Sigmoid colon (tissue), 4 donors: Measurements from ENCODE around the gene ZNF335.

ENCODE experiments used
- EP300 ChIP-seq, 4 donors: sonication (generic); formaldehyde crosslinking; IDR thresholded peaks; one replicate each; pipeline ENCODE4 v1.6.1; 2017; ENCODE audit warnings: antibody characterized with exemption in 4 of 4
- POLR2A ChIP-seq, 2 donors: fragments of 450-650 bp; IDR thresholded peaks; one replicate each; pipeline ENCODE4 v1.6.1; 2016; ENCODE audit warnings: antibody characterized with exemption in 2 of 2, mild to moderate bottlenecking in 2 of 2, moderate library complexity in 2 of 2
- POLR2AphosphoS5 ChIP-seq, 4 donors: sonication (generic); formaldehyde crosslinking; IDR thresholded peaks; one replicate each; pipeline ENCODE4 v1.6.1; 2017; ENCODE audit warnings: antibody characterized with exemption in 4 of 4
- TF ChIP-seq, protein P1 (sequence below), 4 experiments: fragments of 450-650 bp in 3 of 4; fragments of 200-600 bp in 1 of 4; IDR thresholded peaks; one replicate each; pipeline ENCODE4 v1.5.1; 2016 to 2019; ENCODE audit warnings: antibody characterized with exemption in 4 of 4, mild to moderate bottlenecking in 3 of 4, moderate library complexity in 2 of 4

DNA sequence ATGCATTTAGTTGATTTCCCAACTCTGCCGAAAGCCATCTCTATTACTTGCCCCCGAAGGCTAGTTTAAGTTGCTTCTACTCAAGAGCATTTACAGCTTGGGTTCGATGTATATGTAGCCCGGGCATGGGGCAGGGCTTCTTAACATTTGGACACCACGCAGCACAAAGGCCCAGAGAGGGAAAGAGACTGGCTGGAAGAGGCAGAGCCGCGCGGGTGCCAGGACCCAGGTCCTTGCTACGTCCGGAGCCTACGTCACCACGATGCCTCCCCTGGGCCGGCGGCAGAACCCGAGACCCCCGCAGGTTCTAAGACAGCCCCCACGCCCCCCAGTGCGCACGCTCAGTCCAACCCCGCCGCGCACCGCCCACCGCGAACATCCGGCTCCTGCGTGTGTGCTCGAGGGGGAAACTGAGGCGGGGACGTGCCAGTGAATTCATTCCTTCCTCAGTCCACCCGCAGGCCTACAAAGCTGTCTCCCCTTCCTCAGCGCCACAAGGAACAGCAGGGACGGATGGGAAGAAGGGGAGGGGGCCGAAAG is 37.9 kb downstream of the ZNF335 start:
- TF ChIP-seq, protein P1, sequence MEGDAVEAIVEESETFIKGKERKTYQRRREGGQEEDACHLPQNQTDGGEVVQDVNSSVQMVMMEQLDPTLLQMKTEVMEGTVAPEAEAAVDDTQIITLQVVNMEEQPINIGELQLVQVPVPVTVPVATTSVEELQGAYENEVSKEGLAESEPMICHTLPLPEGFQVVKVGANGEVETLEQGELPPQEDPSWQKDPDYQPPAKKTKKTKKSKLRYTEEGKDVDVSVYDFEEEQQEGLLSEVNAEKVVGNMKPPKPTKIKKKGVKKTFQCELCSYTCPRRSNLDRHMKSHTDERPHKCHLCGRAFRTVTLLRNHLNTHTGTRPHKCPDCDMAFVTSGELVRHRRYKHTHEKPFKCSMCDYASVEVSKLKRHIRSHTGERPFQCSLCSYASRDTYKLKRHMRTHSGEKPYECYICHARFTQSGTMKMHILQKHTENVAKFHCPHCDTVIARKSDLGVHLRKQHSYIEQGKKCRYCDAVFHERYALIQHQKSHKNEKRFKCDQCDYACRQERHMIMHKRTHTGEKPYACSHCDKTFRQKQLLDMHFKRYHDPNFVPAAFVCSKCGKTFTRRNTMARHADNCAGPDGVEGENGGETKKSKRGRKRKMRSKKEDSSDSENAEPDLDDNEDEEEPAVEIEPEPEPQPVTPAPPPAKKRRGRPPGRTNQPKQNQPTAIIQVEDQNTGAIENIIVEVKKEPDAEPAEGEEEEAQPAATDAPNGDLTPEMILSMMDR (IDR thresholded peaks at IDR 0.05), result no peak
- TF ChIP-seq POLR2A (IDR thresholded peaks at IDR 0.05) (no peak), EP300 (IDR thresholded peaks at IDR 0.05) (no peak), POLR2AphosphoS5 (IDR thresholded peaks at IDR 0.05) (no peak)
